Cardiac septum (tissue), 1 donor: ENCODE results near the gene CLIP2. TPM values are rescaled to one million over a fixed set of nuclear protein-coding genes. Genes with fewer than 3 reads are reported as not detected.

Source experiments
- DNase-seq: peaks from one replicate; pipeline ENCODE4 v3.0.0-alpha.2; 2020; ENCODE audit warnings: low spot score
- intact Hi-C: fragments of 100-400 bp; cut with DNase I; formaldehyde crosslinking; loops from one replicate; pipeline ENCODE4 v1.14.0; 2022
- total RNA-seq: library from RNA; stranded (reverse); fragmentation: NEBNext Ultra II Directional; extraction: Animal tissue kit (Norgen Biotek cat#: 25700); gene quantifications from one replicate; pipeline ENCODE4 v1.2.1, GENCODE V29; 2021
- donor health status: DM: no; HTN: no; CAD: no.

Gene CLIP2
- total RNA-seq, 1 donor from 2014 or later, result 9.9 TPM

DNA sequence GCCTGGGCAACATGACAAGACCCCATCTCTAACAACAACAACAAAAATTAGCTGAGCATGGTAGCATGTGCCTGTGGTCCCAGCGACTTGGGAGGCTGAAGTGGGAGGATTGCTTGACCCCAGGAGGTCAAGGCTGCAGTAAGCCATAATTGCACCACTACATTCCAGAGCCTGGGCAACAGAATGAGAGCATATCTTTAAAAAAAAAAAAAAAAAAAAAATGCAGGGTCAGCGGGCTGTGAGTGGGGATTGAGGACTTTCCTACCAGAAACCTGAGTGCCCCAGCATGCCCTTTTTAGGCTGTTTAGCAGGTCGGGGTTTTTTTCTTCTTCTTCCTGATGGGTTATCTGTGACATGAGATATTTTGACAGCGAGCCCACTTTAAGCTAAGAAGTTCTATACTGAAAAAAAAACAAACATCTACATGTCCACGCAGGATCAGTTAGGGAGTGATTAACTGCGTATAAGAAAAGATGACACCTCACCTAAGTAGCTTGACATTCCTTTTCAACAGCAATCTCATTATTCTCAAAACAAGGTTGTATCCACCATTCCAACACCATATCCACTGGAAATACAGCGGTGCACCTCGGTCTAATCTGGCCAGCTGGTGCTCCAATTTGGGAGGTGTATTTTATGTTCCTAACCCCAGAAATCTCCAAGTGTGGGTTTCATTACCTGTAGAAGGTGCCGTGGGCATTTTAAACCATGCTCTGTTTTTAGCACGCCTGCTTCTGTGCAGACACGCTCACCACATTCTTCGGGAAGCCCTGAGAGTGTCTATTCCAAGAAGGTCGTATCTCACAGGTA lies 21.2 kb upstream of the CLIP2 start:
- intact Hi-C loops, result no loop called here
- DNase-seq, result no peak

DNA sequence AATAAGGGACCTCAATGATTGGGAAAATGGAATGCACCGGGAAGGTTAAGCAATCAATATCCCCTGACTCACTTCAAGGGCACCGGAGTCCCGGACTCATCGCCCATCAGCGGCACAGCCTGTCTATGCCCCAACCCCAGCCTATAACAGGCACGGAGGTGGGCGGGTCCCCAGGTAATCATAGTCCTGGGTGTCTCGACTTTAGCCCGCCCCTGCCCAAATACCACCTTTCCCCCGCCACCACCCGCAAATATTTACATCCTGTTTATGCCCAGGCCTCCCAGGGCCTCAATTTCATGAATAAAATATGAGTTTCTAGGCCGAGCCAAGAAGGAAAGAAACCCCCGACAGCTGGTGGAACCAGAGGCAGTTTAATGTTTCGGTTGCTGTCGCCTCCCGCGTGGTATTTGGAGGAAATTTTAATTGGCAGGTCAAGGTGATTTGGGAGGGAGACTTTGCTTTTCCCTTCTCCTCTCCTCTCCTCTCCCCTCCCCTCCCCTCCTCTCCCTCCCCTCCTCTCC lies 19.4 kb upstream of the CLIP2 start:
- intact Hi-C loops, result no loop called here

DNA sequence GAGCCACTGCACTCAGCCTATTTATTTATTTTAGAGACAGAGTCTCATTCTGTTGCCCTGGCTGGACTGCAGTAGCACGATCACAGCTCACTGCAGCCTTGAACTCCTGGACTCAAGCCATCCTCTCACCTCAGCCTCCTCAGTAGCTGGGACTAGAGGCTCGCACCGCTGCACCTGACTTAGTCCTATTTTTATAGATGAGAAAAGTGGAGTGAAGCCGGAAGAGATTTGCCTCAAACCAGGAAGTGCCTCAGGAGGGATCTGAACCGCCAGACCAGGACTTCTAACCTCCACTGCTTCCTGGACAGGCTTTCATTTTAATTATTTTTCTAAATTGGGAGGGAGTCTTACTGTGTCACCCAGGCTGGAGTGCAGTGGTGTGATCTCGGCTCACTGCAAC lies 17.5 kb upstream of the CLIP2 start:
- DNase-seq, result no peak
- intact Hi-C loops, result no loop called here

More for the DNA sequence above, 19.4 kb upstream of the CLIP2 start:
- no peak for DNase-seq

DNA sequence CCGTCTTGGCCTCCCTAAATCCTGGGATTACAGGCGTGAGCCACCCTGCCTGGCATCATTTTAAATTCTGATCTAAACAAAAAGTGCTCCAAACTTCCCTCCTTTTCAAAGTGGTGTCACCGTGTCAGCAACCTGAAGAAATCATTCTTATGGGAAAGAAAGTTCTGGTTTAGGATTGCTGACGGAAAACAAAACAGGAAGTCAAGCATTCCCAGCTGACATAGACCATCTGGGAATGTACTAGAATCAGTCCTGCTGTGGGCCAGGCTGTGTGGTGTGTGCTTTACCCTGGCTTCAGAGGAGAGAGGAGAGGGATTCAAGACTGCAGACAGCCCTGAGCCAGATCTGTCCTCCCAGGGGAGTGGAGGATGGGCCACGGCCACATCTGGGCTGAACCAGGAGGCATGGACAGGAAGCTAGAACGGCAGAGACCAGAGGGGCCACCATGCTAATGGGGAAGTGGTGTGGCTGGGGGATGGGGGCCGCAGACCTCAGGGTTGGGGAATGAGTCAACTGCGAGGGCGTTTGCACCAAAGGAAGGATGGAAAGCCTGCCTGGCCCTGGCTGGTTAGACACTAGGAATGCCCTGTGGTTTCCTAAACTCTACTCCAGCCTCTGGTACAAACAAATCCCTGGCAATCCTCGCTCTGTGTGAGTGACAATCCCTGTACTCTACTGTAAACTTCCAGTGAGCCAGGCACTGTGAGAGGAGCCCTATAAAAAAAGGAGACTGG lies 16.7 kb upstream of the CLIP2 start:
- intact Hi-C loops, result no loop called here
- DNase-seq, result peak; percentile 83

GRCh38 chr7:74275401-74275881 lies 13.8 kb upstream of the CLIP2 start:
- DNase-seq, result no peak
- intact Hi-C loops, result no loop called here

DNA sequence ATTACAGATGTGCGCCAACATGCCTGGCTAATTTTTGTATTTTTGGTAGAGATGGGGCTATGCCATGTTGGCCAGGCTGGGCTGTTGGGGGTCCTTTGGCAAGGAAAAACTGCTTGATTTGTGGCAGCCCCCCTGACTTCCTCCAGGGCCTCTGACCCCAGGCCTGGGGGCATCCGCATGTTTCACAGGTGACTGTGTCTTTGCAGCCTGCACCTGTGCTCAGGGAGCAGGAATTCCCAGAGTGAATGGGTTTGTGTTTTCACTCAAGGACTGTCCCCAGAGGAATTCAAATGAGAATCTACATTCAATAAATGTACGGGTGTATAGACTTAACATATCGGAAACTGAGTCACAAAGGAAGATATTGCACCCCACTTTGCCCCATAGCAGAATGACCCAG lies 11.6 kb upstream of the CLIP2 start:
- no peak for DNase-seq
- intact Hi-C loops, result no loop called here

DNA sequence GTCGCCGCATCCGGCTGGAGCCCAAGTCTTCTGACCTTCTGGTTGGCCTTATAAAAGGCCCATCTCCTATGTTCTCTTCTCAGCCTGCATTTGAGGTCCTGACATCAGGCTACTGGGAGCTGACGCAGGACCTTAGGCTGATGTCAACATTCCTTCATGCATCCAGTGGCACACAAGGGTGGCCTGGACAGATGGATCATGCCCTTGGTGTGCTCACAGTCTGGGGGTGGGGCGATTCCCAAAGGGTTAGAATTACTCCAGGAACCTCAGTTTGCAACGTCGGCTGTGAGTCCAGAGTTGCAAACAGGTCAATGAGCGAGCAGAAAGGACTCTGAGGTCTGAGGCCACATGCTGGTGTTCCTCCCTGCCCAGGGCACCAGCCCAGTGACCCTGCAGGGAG lies 8.2 kb upstream of the CLIP2 start:
- DNase-seq, result no peak
- intact Hi-C loops, result no loop called here

DNA sequence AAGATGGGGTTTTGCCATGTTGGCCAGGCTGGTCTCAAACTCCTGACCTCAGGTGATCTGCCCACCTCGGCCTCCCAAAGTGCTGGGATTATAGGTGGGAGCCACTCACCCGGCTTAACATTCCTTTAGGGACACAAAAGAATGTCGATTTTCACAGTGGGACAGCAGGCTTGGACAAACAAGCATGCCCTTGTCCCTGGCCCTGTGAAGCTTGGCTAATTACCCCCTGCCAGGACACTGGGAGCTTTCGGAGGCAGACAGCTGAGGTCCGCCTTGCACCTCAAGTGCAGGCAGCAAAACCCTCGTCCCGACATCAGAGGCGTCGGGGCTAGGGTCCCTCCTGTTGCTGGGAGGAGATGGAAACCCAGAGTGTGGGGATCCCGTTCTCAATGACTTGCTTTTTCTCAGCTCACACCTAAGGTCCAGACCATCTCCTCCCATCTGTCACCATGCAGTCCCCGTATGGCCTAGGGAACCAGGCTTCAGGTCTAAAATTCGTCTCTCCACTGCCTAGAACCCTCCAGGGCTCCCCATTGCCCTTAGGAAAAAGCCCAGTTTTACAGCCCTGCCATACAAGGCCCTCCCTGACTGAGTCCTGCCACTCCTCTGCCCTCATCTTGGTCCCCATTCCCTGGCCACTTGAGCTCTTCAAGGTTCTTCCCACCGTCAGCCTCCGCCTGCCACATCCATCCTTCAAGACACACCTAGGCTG lies 6.3 kb upstream of the CLIP2 start:
- intact Hi-C loops, result no loop called here
- DNase-seq, result no peak

- DNase-seq, result no peak
- intact Hi-C loops, result no loop called here
These were observed 5.3 kb upstream of the CLIP2 start for GRCh38 chr7:74283858-74284447.

GRCh38 chr7:74284781-74285259 lies 4.4 kb upstream of the CLIP2 start:
- DNase-seq, result no peak

DNA sequence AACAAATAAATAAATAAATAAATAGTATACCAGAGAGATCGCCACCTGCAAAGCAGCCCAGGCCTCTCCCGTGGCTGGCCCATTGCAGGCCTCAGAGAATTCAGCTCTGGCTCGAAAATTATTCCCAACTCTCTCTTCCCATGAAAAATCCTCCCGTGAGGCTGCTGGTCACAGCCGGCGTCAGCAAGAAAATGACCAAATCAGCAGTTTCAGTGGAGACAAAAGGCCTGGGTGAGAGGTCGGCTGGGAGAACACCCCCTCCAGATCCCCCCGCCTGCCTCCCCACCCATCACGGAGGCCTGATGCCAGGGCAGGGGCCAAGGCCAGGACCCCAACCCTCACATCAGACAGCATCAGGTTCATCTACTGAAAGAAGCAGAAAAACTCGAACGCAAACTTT lies 3.1 kb upstream of the CLIP2 start:
- intact Hi-C loops, result loop anchor here (5.0 kb wide), 1 partner anchor 34 kb away; the partner anchor contains the start of gene RFC2

More at GRCh38 chr7:74284781-74285259, 4.4 kb upstream of the CLIP2 start:
- intact Hi-C loops, result loop anchor here (5.0 kb wide), 1 partner anchor 33 kb away; the partner anchor contains the start of gene RFC2

DNA sequence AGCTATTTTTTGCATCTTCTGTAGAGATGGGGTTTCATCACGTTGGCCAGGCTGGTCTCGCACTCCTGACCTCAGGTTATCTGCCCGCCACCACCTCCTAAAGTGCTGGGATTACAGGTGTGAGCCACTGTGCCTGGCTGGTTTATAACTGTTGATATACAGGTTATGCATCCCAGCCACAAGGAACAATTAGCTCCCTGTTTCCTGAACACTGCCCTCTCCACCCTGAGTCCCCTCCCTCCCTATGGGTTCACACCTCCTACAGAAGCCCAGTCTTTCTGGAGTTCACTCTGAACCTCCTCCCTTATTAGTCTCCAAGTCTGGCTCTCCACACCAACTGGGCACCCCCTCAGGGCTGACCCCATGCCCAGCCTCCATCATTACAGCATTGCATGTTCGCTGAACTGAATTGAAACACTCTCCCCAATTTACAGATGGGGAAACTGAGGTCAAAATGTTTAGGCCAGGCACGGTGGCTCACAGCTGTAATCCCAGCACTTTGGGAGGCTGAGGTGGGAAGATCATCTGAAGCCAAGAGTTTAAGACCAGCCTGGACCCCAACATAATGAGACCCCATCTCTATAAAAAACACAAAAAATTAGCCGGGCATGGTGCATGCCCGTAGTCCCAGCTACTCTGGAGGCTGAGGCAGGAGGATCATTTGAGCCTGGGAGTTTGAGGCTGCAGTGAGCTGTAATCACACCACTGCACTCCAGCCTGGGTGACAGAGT lies 1.7 kb upstream of the CLIP2 start:
- intact Hi-C loops, result loop anchor here (5.0 kb wide), 1 partner anchor 35 kb away; the partner anchor contains the start of gene RFC2
- DNase-seq, result no peak

More for the DNA sequence above, 3.1 kb upstream of the CLIP2 start:
- no peak for DNase-seq

DNA sequence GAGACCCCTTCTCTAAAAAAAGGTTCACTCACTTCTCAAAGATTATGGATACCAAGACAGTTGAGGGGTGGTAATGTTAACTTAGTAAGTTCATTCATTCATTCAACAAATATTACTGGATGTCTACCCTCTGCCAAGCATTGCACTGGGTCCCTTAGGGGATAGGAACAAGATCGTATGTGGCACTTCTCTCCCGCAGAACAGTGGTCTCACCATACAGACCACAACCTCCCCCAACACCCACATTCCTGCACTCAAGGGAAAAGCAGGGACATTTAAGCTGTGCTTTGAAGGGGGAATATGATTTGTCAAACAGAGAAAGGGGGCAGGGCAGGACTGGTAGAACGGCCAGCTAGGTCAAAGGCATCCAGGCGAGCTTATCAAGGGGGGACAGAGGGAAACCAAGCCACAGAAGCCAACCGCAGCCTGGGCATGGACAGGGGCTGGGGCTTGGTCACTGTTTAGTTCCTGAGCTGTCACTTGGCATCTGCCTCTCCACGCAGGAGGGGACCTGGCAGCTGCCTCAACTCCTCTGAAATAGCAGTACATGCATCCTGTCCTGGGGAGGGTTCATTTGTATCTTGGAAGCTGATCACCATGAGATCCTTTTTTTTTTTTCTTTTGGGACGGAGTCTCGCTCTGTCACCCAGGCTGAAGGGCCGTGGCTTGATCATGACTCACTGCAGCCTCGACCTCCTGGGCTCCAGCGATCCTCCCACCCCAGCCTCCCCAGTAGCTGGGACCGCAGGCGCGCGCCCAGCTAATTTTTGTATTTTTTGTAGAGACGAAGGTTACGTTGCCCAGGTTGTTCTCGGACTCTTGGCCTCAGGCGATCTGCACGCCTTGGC lies 949 bp upstream of the CLIP2 start:
- intact Hi-C loops, result loop anchor here (5.0 kb wide), 1 partner anchor 36 kb away; the partner anchor contains the start of gene RFC2
- DNase-seq, result no peak

GRCh38 chr7:74289659-74290552 lies 699 bp downstream of the CLIP2 start:
- no peak for DNase-seq
- intact Hi-C loops, result loop anchor here (5.0 kb wide), 1 partner anchor 38 kb away; the partner anchor contains the start of gene RFC2

GRCh38 chr7:74290553-74290950 lies 1.3 kb downstream of the CLIP2 start:
- DNase-seq, result no peak
- intact Hi-C loops, result no loop called here

DNA sequence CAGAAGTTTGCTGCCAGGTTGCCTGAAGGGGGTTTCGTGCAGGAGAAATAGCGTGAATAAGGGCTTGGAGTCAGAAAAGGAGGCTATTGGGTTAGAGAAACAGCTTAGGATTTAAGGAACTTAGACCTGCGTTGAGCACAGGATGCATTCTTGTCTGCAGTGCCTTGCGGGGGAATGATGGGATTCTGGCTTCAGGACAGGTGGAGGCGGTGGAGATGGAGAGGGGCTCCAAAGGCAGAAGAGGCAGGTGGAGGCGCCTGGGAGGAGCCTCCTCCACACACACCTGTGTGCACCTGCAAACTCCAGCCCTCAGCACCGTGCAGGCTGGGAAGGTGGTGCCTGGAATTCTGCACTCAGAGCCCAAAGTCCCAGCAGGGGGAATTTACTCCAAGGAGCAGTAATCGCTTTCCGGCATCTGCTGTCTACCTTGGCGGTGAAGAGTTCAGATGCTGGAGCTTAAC lies 1.8 kb downstream of the CLIP2 start:
- intact Hi-C loops, result no loop called here
- DNase-seq, result no peak
